Fibroblast of the aortic adventitia (primary cell): ENCODE measurements around the gene FOXN1. TPM values are rescaled to one million over a fixed set of nuclear protein-coding genes. Genes with fewer than 3 reads are reported as not detected.

ENCODE experiments used
- DNase-seq: peaks from one replicate; pipeline ENCODE4 v3.0.0-alpha.2; 2010; ENCODE audit warnings: low read depth
- H3K4me3 ChIP-seq: 2 replicates; pipeline ENCODE4 v1.5.1; 2011; ENCODE audit warnings: low read depth, mild to moderate bottlenecking, control low read depth, low read length, moderate library complexity
- total RNA-seq: library from RNA; depleted of rRNA; stranded (reverse); fragments of >200 nt; gene quantifications from 2 replicates; pipeline ENCODE4 v1.2.3, GENCODE V29; 2012; ENCODE audit warnings: low replicate concordance
- TF ChIP-seq, protein P1 (sequence below): IDR thresholded peaks from 2 replicates; pipeline ENCODE4 v1.5.1; 2011; ENCODE audit warnings: mild to moderate bottlenecking, low read length, control low read depth, inconsistent platforms; ENCODE audit not compliant: insufficient read depth

The FOXN1 gene
- total RNA-seq, 1 donor = not detected

DNA sequence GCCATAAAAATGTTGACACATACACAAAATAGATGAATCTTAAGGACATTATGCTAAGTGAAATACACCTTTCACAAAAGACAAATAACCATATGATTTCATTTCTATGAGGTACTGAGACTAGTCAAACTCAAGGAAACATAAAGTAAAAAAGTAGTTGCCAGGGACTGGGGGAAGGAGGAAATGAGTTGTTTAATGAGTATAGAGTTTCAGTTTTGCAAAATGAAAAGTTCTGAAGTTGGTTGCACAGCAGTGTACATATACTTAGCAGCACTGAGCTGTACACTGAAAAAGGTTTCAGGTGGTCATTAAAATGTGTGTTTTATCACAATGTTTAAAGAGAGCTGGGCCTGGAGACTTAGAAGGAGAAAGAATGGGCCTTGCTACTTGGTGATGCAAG is 37.4 kb upstream of the FOXN1 start:
- no peak overlapping the region for H3K4me3 ChIP-seq
- no peak for DNase-seq
- TF ChIP-seq, protein P1, sequence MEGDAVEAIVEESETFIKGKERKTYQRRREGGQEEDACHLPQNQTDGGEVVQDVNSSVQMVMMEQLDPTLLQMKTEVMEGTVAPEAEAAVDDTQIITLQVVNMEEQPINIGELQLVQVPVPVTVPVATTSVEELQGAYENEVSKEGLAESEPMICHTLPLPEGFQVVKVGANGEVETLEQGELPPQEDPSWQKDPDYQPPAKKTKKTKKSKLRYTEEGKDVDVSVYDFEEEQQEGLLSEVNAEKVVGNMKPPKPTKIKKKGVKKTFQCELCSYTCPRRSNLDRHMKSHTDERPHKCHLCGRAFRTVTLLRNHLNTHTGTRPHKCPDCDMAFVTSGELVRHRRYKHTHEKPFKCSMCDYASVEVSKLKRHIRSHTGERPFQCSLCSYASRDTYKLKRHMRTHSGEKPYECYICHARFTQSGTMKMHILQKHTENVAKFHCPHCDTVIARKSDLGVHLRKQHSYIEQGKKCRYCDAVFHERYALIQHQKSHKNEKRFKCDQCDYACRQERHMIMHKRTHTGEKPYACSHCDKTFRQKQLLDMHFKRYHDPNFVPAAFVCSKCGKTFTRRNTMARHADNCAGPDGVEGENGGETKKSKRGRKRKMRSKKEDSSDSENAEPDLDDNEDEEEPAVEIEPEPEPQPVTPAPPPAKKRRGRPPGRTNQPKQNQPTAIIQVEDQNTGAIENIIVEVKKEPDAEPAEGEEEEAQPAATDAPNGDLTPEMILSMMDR = no peak

GRCh38 chr17:28469376-28469775 is 36.8 kb upstream of the FOXN1 start:
- H3K4me3 ChIP-seq = no peak overlapping the region
- no peak for DNase-seq
- TF ChIP-seq, protein P1 = no peak

- DNase-seq = no peak
- TF ChIP-seq, protein P1 = no peak
- no peak overlapping the region for H3K4me3 ChIP-seq
Measured at GRCh38 chr17:28470266-28470913, 35.8 kb upstream of the FOXN1 start.

GRCh38 chr17:28470914-28471366 is 35.2 kb upstream of the FOXN1 start:
- no peak for DNase-seq
- H3K4me3 ChIP-seq = no peak overlapping the region

DNA sequence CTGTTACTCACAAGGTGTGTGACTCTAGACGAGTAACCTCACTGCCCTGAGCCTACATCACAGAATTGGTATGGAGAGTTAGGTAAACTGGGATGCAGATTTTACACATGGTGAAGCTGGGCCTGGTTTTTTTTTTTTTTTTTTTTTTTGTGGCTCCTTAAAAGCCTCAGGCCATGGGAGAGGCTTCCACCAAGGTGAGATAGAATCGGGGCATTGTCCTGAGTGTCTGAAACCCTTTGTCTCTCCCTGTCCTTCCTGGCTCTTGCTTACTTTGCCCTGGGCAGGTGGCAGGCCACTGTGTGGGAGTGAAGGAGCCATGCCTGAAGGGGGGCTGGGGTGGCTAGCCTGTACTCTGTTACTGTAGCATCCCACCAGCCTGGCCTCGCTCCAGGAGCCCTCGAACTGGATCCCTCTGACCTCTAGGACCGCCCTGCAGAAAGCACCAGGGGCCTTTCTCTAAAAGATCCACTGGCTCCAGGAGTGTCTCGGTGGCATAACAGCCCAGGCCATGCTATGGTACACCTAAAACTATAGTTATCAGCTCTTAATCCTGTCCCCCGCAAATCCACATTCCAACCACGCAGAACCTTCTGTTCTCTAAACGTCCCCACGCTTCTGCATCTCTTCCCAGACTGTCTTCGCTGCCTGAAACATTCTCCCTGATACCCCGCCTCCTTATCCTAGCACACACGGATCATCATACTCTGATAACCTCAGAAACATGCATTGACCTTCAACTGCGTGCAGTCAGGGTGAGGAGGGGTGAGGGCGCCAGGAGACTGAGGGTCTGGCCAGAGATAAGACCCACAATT is 34.4 kb upstream of the FOXN1 start:
- TF ChIP-seq, protein P1 = no peak
- DNase-seq = no peak
- no peak overlapping the region for H3K4me3 ChIP-seq

More at GRCh38 chr17:28470914-28471366, 35.2 kb upstream of the FOXN1 start:
- TF ChIP-seq, protein P1 = no peak

DNA sequence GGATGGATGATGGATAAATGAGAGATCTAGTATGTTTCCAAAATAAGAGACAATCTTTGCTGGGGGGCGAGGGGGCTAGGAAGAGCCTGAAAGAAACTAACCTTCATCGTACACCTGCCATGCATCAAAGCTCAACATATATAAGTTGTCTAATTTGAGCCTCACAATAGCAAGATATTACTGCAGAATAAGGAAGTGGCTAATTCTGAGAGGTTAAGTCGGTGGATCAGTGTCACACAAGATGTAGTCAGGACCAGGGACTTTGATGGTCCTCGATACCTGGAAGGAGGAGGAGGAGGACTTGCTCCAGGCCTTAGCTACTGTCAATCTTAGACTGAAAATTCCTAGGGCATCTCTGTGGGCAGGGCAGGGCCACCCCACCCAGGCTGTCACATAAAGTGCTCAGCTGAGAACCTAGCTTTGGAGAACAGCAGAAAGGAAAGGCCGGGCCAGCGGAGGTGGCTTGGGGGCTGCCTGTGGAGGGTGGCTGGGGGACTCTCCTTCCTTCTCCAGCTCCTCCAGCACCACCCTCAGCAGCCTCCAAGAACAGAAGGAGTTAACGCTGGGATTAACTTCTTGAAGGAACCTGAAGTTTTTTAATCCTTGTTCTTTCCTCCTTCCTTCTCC is 33.2 kb upstream of the FOXN1 start:
- no peak for DNase-seq
- TF ChIP-seq, protein P1 = no peak
- H3K4me3 ChIP-seq = no peak overlapping the region
